Astrocyte (in vitro differentiated cells and primary cell): ENCODE results near the gene RASGRF2. TPM values are rescaled to one million over a fixed set of nuclear protein-coding genes. Genes with fewer than 3 reads are reported as not detected.

Experiments used
- DNase-seq: peaks from one replicate; pipeline ENCODE4 v3.0.0-alpha.2; 2010; ENCODE audit warnings: low read depth
- FAIRE-seq: peaks from 2 replicates; lab custom pipeline; 2011; peaks lifted over from hg19 to GRCh38; lab: Jason Lieb, UNC
- H2AFZ ChIP-seq: 2 replicates; pipeline ENCODE4 v1.6.0; 2012; ENCODE audit warnings: low read depth, low read length, inconsistent platforms
- H3K27ac ChIP-seq: 2 replicates; pipeline ENCODE4 v1.5.1; 2011; ENCODE audit warnings: low read depth, low read length, inconsistent platforms
- H3K27me3 ChIP-seq: 2 replicates; pipeline ENCODE4 v1.6.0; 2011; ENCODE audit warnings: low read length, inconsistent platforms; ENCODE audit not compliant: insufficient read depth
- H3K36me3 ChIP-seq: 2 replicates; pipeline ENCODE4 v1.5.1; 2011; ENCODE audit warnings: low read length, inconsistent platforms; ENCODE audit not compliant: insufficient read depth
- H3K4me1 ChIP-seq: 2 replicates; pipeline ENCODE4 v1.5.1; 2011; ENCODE audit warnings: low read length, inconsistent platforms; ENCODE audit not compliant: insufficient read depth
- H3K4me2 ChIP-seq: 2 replicates; pipeline ENCODE4 v1.6.0; 2012; ENCODE audit warnings: low read length, inconsistent platforms
- H3K4me3 ChIP-seq: 2 replicates; pipeline ENCODE4 v1.5.1; 2011; ENCODE audit warnings: low read depth, mild to moderate bottlenecking, low read length, inconsistent platforms; ENCODE audit not compliant: insufficient read depth
- H3K79me2 ChIP-seq: 2 replicates; pipeline ENCODE4 v1.6.0; 2012; ENCODE audit warnings: mild to moderate bottlenecking, low read length, inconsistent platforms; ENCODE audit not compliant: insufficient read depth
- H3K9ac ChIP-seq: 2 replicates; pipeline ENCODE4 v1.6.0; 2012; ENCODE audit warnings: mild to moderate bottlenecking, low read length, inconsistent platforms
- H3K9me3 ChIP-seq: 2 replicates; pipeline ENCODE4 v1.5.1; 2012; ENCODE audit warnings: low read depth, mild to moderate bottlenecking, low read length, inconsistent platforms; ENCODE audit not compliant: insufficient read depth
- H4K20me1 ChIP-seq: 2 replicates; pipeline ENCODE4 v1.6.0; 2012; ENCODE audit warnings: low read length, inconsistent platforms; ENCODE audit not compliant: insufficient read depth
- H3K27ac Mint-ChIP-seq: one replicate; pipeline ENCODE4 v1.8.0; 2021; ENCODE audit warnings: mild to moderate bottlenecking, mixed read lengths; ENCODE audit not compliant: unreplicated experiment
- H3K27me3 Mint-ChIP-seq: one replicate; pipeline ENCODE4 v1.8.0; 2021; ENCODE audit warnings: low read depth, mixed read lengths; ENCODE audit not compliant: unreplicated experiment
- H3K36me3 Mint-ChIP-seq: one replicate; pipeline ENCODE4 v1.8.0; 2021; ENCODE audit warnings: low read depth, mixed read lengths; ENCODE audit not compliant: unreplicated experiment
- H3K4me1 Mint-ChIP-seq: one replicate; pipeline ENCODE4 v1.8.0; 2021; ENCODE audit warnings: low read depth, mixed read lengths; ENCODE audit not compliant: unreplicated experiment
- H3K4me3 Mint-ChIP-seq: one replicate; pipeline ENCODE4 v1.8.0; 2021; ENCODE audit warnings: mild to moderate bottlenecking, moderate library complexity, mixed read lengths; ENCODE audit not compliant: unreplicated experiment
- H3K9me3 Mint-ChIP-seq: one replicate; pipeline ENCODE4 v1.8.0; 2021; ENCODE audit warnings: mild to moderate bottlenecking, mixed read lengths; ENCODE audit not compliant: unreplicated experiment
- EZH2 ChIP-seq: IDR thresholded peaks from 2 replicates; pipeline ENCODE4 v1.6.1; 2012; ENCODE audit warnings: mild to moderate bottlenecking, low read length, inconsistent platforms; ENCODE audit not compliant: insufficient read depth
- total RNA-seq: library from RNA; stranded (reverse); gene quantifications from 2 replicates; pipeline ENCODE4 v1.2.1, GENCODE V29; 2021
- TF ChIP-seq, protein P1 (sequence below): IDR thresholded peaks from 2 replicates; pipeline ENCODE4 v1.5.1; 2011; ENCODE audit warnings: low read depth, mild to moderate bottlenecking, inconsistent platforms, low read length, moderate library complexity; ENCODE audit not compliant: insufficient read depth

The RASGRF2 gene
- total RNA-seq, 1 donor from 2014 or later = 8.0 TPM

DNA sequence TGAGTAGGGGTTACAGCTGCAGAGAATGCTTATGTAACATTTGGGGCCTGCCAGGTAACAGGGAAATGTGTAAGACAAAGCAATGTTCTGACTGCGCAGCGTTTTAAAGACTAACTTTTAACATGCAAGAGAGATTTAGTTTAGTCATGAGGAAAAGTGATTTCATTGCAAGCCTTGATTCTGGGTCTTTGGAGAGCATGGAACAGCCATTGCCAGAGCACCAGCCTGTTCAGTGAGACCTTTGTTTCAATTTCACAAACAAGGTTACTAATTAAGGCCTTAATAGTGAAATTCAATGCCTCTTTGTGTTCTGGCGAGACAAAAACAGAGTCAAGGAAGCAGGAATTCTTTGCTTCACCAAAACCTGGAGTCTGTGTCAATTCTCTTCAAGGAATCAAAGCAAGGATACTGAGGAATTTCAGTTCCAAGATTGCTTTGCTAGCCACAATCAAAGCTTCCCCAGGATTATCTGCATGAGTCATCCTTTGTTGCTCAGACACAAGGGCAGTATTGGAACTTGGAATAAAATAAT, 287.3 kb downstream of the RASGRF2 start:
- H3K27me3 ChIP-seq = no peaks in the 10 kb centered on the region
- no peak overlapping the region for H2AFZ ChIP-seq
- H3K4me3 ChIP-seq = no peak overlapping the region
- no peak overlapping the region for H3K4me3 Mint-ChIP-seq
- H3K4me1 Mint-ChIP-seq = peaks cover 37% of the 10 kb centered on the region
- TF ChIP-seq EZH2 = no peak
- TF ChIP-seq, protein P1, sequence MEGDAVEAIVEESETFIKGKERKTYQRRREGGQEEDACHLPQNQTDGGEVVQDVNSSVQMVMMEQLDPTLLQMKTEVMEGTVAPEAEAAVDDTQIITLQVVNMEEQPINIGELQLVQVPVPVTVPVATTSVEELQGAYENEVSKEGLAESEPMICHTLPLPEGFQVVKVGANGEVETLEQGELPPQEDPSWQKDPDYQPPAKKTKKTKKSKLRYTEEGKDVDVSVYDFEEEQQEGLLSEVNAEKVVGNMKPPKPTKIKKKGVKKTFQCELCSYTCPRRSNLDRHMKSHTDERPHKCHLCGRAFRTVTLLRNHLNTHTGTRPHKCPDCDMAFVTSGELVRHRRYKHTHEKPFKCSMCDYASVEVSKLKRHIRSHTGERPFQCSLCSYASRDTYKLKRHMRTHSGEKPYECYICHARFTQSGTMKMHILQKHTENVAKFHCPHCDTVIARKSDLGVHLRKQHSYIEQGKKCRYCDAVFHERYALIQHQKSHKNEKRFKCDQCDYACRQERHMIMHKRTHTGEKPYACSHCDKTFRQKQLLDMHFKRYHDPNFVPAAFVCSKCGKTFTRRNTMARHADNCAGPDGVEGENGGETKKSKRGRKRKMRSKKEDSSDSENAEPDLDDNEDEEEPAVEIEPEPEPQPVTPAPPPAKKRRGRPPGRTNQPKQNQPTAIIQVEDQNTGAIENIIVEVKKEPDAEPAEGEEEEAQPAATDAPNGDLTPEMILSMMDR = no peak
- no peak overlapping the region for H3K27ac ChIP-seq
- H3K36me3 ChIP-seq = no peaks in the 10 kb centered on the region
- H3K9ac ChIP-seq = peak overlapping the region; percentile 23
- no peaks in the 10 kb centered on the region for H3K27me3 Mint-ChIP-seq
- no peaks in the 10 kb centered on the region for H3K9me3 ChIP-seq
- peak overlapping the region; percentile 48 for H3K27ac Mint-ChIP-seq
- peaks cover 14% of the 10 kb centered on the region for H3K4me1 ChIP-seq
- peak overlapping the region; percentile 57 for H3K4me2 ChIP-seq
- H4K20me1 ChIP-seq = no peaks in the 10 kb centered on the region
- H3K9me3 Mint-ChIP-seq = no peaks in the 10 kb centered on the region
- DNase-seq = peak; percentile 77
- H3K79me2 ChIP-seq = no peaks in the 10 kb centered on the region
- peaks cover 2% of the 10 kb centered on the region for H3K36me3 Mint-ChIP-seq
- no peak for FAIRE-seq

DNA sequence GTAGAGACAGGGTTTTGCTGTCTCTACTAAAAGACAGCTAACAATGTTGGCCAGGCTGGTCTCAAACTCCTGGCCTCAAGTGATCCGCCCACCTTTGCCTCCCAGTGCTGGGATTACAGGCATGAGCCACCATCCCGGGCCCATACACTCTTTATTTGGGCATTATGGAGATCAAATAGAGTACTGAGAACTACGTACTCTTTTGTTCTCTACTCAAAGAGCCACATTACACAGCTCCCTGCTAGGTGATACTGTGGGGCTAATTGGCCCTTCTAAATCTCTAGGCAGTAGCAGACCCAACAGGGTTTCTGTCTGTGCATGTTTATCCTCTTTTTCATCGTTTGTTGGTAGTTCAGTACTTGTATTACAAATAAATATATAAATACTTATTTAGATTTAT, 289.1 kb downstream of the RASGRF2 start:
- no peaks in the 10 kb centered on the region for H3K27me3 Mint-ChIP-seq
- H3K4me1 Mint-ChIP-seq = peaks cover 30% of the 10 kb centered on the region
- no peak overlapping the region for H3K4me3 Mint-ChIP-seq
- Histone ChIP-seq H3K36me3 (no peaks in the 10 kb centered on the region), H3K79me2 (no peaks in the 10 kb centered on the region), H4K20me1 (no peaks in the 10 kb centered on the region), H3K4me1 (peaks cover 14% of the 10 kb centered on the region), H3K4me2 (no peak overlapping the region), H3K4me3 (no peak overlapping the region), H2AFZ (no peak overlapping the region), H3K9ac (no peak overlapping the region), H3K27me3 (no peaks in the 10 kb centered on the region), H3K9me3 (no peaks in the 10 kb centered on the region), H3K27ac (no peak overlapping the region)
- no peaks in the 10 kb centered on the region for H3K9me3 Mint-ChIP-seq
- DNase-seq (no peak), FAIRE-seq (no peak)
- TF ChIP-seq, protein P1 = no peak
- TF ChIP-seq EZH2 = no peak
- no peak overlapping the region for H3K27ac Mint-ChIP-seq
- peaks cover 6% of the 10 kb centered on the region for H3K36me3 Mint-ChIP-seq

DNA sequence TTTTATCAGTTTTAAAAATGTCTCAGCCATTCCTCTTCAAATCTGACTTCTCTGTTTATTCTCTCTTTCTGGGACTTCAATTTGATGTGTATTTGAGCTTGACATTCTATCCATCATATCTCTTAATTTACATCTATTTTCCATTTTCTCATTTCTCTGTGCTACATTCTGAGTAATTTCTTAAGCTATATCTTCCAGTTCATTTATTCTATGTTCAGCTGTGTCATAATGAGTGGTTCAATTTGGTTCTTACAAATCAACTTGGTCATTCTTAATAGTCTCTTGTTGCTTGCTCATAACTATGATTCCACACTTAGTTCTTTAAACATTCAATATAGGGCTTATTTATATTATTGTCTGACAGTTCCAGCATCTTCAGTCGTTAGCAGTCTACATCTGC, 289.8 kb downstream of the RASGRF2 start:
- FAIRE-seq = no peak

More for the DNA sequence above, 289.8 kb downstream of the RASGRF2 start:
- no peak overlapping the region for H3K9ac ChIP-seq
- no peaks in the 10 kb centered on the region for H4K20me1 ChIP-seq
- DNase-seq = no peak
- Mint-ChIP-seq H3K27ac (no peak overlapping the region), H3K9me3 (no peaks in the 10 kb centered on the region), H3K36me3 (peaks cover 6% of the 10 kb centered on the region), H3K4me1 (peaks cover 30% of the 10 kb centered on the region), H3K4me3 (no peak overlapping the region), H3K27me3 (no peaks in the 10 kb centered on the region)
- no peak overlapping the region for H3K27ac ChIP-seq
- no peak overlapping the region for H2AFZ ChIP-seq
- no peak overlapping the region for H3K4me3 ChIP-seq
- H3K36me3 ChIP-seq = no peaks in the 10 kb centered on the region
- peaks cover 14% of the 10 kb centered on the region for H3K4me1 ChIP-seq
- H3K79me2 ChIP-seq = no peaks in the 10 kb centered on the region
- H3K4me2 ChIP-seq = no peak overlapping the region
- no peaks in the 10 kb centered on the region for H3K27me3 ChIP-seq
- TF ChIP-seq, protein P1 = no peak
- TF ChIP-seq EZH2 = no peak
- H3K9me3 ChIP-seq = no peaks in the 10 kb centered on the region
